Neural cell (in vitro differentiated cells): ENCODE results near the gene ERRFI1. TPM values are rescaled to one million over a fixed set of nuclear protein-coding genes. Genes with fewer than 3 reads are reported as not detected.

Experiments used
- H2AFZ ChIP-seq: fragments of 200-600, 300-800 bp; sonication (generic), shearing (Covaris generic); 2 replicates; pipeline ENCODE4 v1.6.0; 2014; ENCODE audit warnings: low read depth, mild to moderate bottlenecking, antibody characterized with exemption, low read length, moderate library complexity
- H3F3A ChIP-seq: fragments of 200-600 bp; shearing (Covaris generic); 2 replicates; pipeline ENCODE4 v1.6.1; 2016; ENCODE audit warnings: mild to moderate bottlenecking, moderate library complexity, mixed read lengths, antibody characterized with exemption, low read length; ENCODE audit not compliant: insufficient read depth, poor library complexity, severe bottlenecking
- H3K27ac ChIP-seq: fragments of 200-600, 300-800 bp; sonication (generic), shearing (Covaris generic); 2 replicates; pipeline ENCODE4 v1.5.1; 2014; ENCODE audit warnings: mild to moderate bottlenecking, low read length, moderate library complexity
- H3K27me3 ChIP-seq: fragments of 300-800, 200-600 bp; sonication (generic), shearing (Covaris generic); 2 replicates; pipeline ENCODE4 v1.6.0; 2014; ENCODE audit warnings: mild to moderate bottlenecking, low read depth, low read length, moderate library complexity; ENCODE audit not compliant: insufficient read depth
- H3K36me3 ChIP-seq: fragments of 300-800, 200-600 bp; sonication (generic), shearing (Covaris generic); 2 replicates; pipeline ENCODE4 v1.5.1; 2014; ENCODE audit warnings: mild to moderate bottlenecking, antibody characterized with exemption, low read length, moderate library complexity; ENCODE audit not compliant: insufficient read depth
- H3K4me2 ChIP-seq: fragments of 300-800, 200-600 bp; sonication (generic), shearing (Covaris generic); 2 replicates; pipeline ENCODE4 v1.6.0; 2014; ENCODE audit warnings: mild to moderate bottlenecking, low read length
- H3K4me3 ChIP-seq: fragments of 300-800, 200-600 bp; sonication (generic), shearing (Covaris generic); 2 replicates; pipeline ENCODE4 v1.5.1; 2014; ENCODE audit warnings: mild to moderate bottlenecking, low read length, moderate library complexity
- H3K79me2 ChIP-seq: fragments of 200-600 bp; shearing (Covaris generic); replicated peaks from 2 replicates; pipeline ENCODE4 v1.6.0; 2014; ENCODE audit warnings: mild to moderate bottlenecking, low read length, moderate library complexity; ENCODE audit not compliant: insufficient read depth
- H3K9ac ChIP-seq: fragments of 300-800, 200-600 bp; sonication (generic), shearing (Covaris generic); 2 replicates; pipeline ENCODE4 v1.6.1; 2016; ENCODE audit warnings: mild to moderate bottlenecking, low read length, mixed read lengths
- H3K9me2 ChIP-seq: fragments of 200-600 bp; shearing (Covaris generic); 2 replicates; pipeline ENCODE4 v1.6.1; 2016; ENCODE audit warnings: mild to moderate bottlenecking, low read length, mixed read lengths; ENCODE audit not compliant: insufficient read depth
- H3K9me3 ChIP-seq: fragments of 200-600, 300-800 bp; sonication (generic), shearing (Covaris generic); 2 replicates; pipeline ENCODE4 v1.6.1; 2016; ENCODE audit warnings: mild to moderate bottlenecking, mixed run types, low read length, moderate library complexity, mixed read lengths
- H4K20me1 ChIP-seq: fragments of 200-600 bp; shearing (Covaris generic); 2 replicates; pipeline ENCODE4 v1.6.1; 2016; ENCODE audit warnings: mild to moderate bottlenecking, mixed run types; ENCODE audit not compliant: insufficient read depth
- EP300 ChIP-seq: fragments of 450-650 bp; conservative IDR thresholded peaks from 2 replicates; pipeline ENCODE4 v1.6.1; 2014; ENCODE audit warnings: antibody characterized with exemption, mild to moderate bottlenecking, moderate library complexity; ENCODE audit not compliant: poor library complexity, severe bottlenecking
- EZH2 ChIP-seq: fragments of 200-600, 300-800 bp; shearing (Covaris generic), sonication (generic); IDR thresholded peaks from 2 replicates; pipeline ENCODE4 v1.6.1; 2014; ENCODE audit warnings: antibody characterized with exemption, low read length, borderline replicate concordance, mild to moderate bottlenecking; ENCODE audit not compliant: insufficient read depth, poor library complexity, severe bottlenecking
- MXI1 ChIP-seq: fragments of 450-650 bp; conservative IDR thresholded peaks from 2 replicates; pipeline ENCODE4 v1.6.1; 2014; ENCODE audit warnings: antibody characterized with exemption, mild to moderate bottlenecking; ENCODE audit not compliant: poor library complexity, severe bottlenecking
- POLR2AphosphoS5 ChIP-seq: IDR thresholded peaks from 2 replicates; pipeline ENCODE4 v1.6.1; 2012
- RAD21 ChIP-seq: fragments of 450-650 bp; conservative IDR thresholded peaks from 2 replicates; pipeline ENCODE4 v1.6.1; 2014; ENCODE audit warnings: antibody characterized with exemption, mild to moderate bottlenecking, moderate library complexity
- SMC3 ChIP-seq: fragments of 450-650 bp; conservative IDR thresholded peaks from 2 replicates; pipeline ENCODE4 v1.6.1; 2014; ENCODE audit warnings: antibody characterized with exemption, mild to moderate bottlenecking, moderate library complexity; ENCODE audit not compliant: poor library complexity
- TAF1 ChIP-seq: IDR thresholded peaks from 2 replicates; pipeline ENCODE4 v1.6.1; 2012; ENCODE audit warnings: low read depth
- polyA plus RNA-seq: library from polyadenylated mRNA; depleted of rRNA; stranded (reverse); fragments of >200 nt; gene quantifications from 2 replicates; pipeline ENCODE4 v1.2.3, GENCODE V29; 2014
- TF ChIP-seq, protein P1 (sequence below): IDR thresholded peaks from 2 replicates; pipeline ENCODE4 v1.6.1; 2012; ENCODE audit warnings: borderline replicate concordance
- TF ChIP-seq, protein P2 (sequence below): fragments of 450-650 bp; IDR thresholded peaks from 2 replicates; pipeline ENCODE4 v1.5.1; 2014; ENCODE audit warnings: antibody characterized with exemption, mild to moderate bottlenecking, moderate library complexity; ENCODE audit not compliant: poor library complexity, severe bottlenecking

The ERRFI1 gene
- polyA plus RNA-seq, 1 donor from 2014 or later: 72.9 TPM

DNA sequence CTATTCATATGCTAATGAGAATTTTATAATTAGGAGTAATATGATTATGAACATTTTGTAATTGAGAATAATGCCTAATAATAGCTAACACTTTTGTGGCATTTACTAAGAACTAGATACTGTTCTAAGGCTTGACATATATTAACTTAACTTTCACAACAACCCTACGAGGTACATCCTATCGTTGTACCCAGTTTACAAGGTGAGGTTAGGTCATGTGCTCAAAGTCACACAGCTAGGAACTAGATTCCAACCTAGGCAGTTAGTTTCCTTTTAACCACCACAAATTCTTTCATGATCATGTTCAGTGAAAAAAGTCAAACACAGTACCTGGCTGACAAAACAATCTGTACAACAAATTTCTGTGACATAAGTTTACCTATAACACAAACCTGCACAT lies 13.0 kb upstream of the ERRFI1 start:
- no peaks in the 10 kb centered on the region for H3K27me3 ChIP-seq
- no peaks in the 10 kb centered on the region for H3F3A ChIP-seq
- no peak overlapping the region for H3K4me3 ChIP-seq
- TF ChIP-seq, protein P1, sequence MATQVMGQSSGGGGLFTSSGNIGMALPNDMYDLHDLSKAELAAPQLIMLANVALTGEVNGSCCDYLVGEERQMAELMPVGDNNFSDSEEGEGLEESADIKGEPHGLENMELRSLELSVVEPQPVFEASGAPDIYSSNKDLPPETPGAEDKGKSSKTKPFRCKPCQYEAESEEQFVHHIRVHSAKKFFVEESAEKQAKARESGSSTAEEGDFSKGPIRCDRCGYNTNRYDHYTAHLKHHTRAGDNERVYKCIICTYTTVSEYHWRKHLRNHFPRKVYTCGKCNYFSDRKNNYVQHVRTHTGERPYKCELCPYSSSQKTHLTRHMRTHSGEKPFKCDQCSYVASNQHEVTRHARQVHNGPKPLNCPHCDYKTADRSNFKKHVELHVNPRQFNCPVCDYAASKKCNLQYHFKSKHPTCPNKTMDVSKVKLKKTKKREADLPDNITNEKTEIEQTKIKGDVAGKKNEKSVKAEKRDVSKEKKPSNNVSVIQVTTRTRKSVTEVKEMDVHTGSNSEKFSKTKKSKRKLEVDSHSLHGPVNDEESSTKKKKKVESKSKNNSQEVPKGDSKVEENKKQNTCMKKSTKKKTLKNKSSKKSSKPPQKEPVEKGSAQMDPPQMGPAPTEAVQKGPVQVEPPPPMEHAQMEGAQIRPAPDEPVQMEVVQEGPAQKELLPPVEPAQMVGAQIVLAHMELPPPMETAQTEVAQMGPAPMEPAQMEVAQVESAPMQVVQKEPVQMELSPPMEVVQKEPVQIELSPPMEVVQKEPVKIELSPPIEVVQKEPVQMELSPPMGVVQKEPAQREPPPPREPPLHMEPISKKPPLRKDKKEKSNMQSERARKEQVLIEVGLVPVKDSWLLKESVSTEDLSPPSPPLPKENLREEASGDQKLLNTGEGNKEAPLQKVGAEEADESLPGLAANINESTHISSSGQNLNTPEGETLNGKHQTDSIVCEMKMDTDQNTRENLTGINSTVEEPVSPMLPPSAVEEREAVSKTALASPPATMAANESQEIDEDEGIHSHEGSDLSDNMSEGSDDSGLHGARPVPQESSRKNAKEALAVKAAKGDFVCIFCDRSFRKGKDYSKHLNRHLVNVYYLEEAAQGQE: no peak
- TF ChIP-seq POLR2AphosphoS5 (no peak), MXI1 (no peak), EP300 (no peak), RAD21 (no peak)
- no peaks in the 10 kb centered on the region for H3K36me3 ChIP-seq
- no peak overlapping the region for H3K4me2 ChIP-seq
- H4K20me1 ChIP-seq: no peaks in the 10 kb centered on the region
- no peak overlapping the region for H3K27ac ChIP-seq
- no peaks in the 10 kb centered on the region for H3K9me3 ChIP-seq
- H2AFZ ChIP-seq: no peak overlapping the region
- H3K9me2 ChIP-seq: no peaks in the 10 kb centered on the region
- H3K9ac ChIP-seq: no peak overlapping the region
- no peaks in the 10 kb centered on the region for H3K79me2 ChIP-seq

DNA sequence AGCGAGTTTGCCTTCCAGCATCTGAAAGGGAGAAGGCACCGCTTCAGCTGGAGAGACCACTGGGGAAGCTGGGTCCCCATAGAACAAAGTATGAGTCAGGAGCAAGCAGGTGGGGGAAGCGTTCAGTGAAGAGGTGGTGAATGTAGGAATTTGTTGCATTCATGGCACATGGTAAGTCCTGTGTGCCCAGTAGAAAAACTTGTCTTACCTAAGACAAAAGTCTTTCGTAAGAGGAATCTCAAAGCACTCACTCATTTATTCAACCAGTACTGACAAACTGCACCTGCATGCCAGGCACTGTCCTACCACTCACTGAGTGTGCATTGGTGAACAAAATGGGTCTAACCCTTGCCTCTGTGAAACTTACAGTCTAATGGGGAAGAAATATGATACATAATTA lies 9.2 kb upstream of the ERRFI1 start:
- Histone ChIP-seq H3K79me2 (no peaks in the 10 kb centered on the region), H3K27ac (no peak overlapping the region)

More for the DNA sequence above, 9.2 kb upstream of the ERRFI1 start:
- no peak overlapping the region for H2AFZ ChIP-seq
- H4K20me1 ChIP-seq: no peaks in the 10 kb centered on the region
- no peaks in the 10 kb centered on the region for H3F3A ChIP-seq
- no peak overlapping the region for H3K4me2 ChIP-seq
- H3K9me2 ChIP-seq: no peaks in the 10 kb centered on the region
- no peak for TF ChIP-seq SMC3
- no peak for TF ChIP-seq TAF1
- no peak for TF ChIP-seq EZH2
- TF ChIP-seq EP300: no peak
- no peak for TF ChIP-seq MXI1
- no peak for TF ChIP-seq POLR2AphosphoS5
- TF ChIP-seq, protein P2, sequence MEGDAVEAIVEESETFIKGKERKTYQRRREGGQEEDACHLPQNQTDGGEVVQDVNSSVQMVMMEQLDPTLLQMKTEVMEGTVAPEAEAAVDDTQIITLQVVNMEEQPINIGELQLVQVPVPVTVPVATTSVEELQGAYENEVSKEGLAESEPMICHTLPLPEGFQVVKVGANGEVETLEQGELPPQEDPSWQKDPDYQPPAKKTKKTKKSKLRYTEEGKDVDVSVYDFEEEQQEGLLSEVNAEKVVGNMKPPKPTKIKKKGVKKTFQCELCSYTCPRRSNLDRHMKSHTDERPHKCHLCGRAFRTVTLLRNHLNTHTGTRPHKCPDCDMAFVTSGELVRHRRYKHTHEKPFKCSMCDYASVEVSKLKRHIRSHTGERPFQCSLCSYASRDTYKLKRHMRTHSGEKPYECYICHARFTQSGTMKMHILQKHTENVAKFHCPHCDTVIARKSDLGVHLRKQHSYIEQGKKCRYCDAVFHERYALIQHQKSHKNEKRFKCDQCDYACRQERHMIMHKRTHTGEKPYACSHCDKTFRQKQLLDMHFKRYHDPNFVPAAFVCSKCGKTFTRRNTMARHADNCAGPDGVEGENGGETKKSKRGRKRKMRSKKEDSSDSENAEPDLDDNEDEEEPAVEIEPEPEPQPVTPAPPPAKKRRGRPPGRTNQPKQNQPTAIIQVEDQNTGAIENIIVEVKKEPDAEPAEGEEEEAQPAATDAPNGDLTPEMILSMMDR: no peak
- TF ChIP-seq RAD21: no peak
- TF ChIP-seq, protein P1: no peak
- H3K9ac ChIP-seq: no peak overlapping the region
- no peaks in the 10 kb centered on the region for H3K36me3 ChIP-seq
- H3K4me3 ChIP-seq: no peak overlapping the region
- no peaks in the 10 kb centered on the region for H3K27me3 ChIP-seq
- H3K9me3 ChIP-seq: no peaks in the 10 kb centered on the region
